Caki2 (cell line): Measurements from ENCODE around the gene C6orf15. TPM values are rescaled to one million over a fixed set of nuclear protein-coding genes. Genes with fewer than 3 reads are reported as not detected.
"Not testable (repeated sequence)": the region's sequence is repeated elsewhere in the genome, so short reads cannot be mapped to it uniquely, and the experiment has no call there.

Experiments used
- DNase-seq: peaks from one replicate; pipeline ENCODE4 v3.0.0-alpha.2; 2015; ENCODE audit warnings: low read depth
- in situ Hi-C: cut with HindIII; loops from 2 replicates; pipeline ENCODE4 v1.10.0; 2016; ENCODE audit warnings: low sequenced_read_pairs, low pct_unique_long_range_greater_than_20kb, mixed read lengths
- total RNA-seq: library from RNA; depleted of rRNA; stranded (reverse); fragments of >200 nt; shearing (Covaris generic); gene quantifications from 2 replicates; pipeline ENCODE4 v1.2.3, GENCODE V29; 2014; ENCODE audit warnings: low replicate concordance; rRNA removed

Gene C6orf15
- total RNA-seq, 1 experiment from 2014 or later: not detected

- in situ Hi-C loops: no loop called here
Measured at GRCh38 chr6:31086788-31087440, 25.5 kb downstream of the C6orf15 start.

GRCh38 chr6:31083742-31084354, 28.5 kb downstream of the C6orf15 start:
- no peak for DNase-seq
- in situ Hi-C loops: no loop called here

More at GRCh38 chr6:31086788-31087440, 25.5 kb downstream of the C6orf15 start:
- no peak for DNase-seq

- in situ Hi-C loops: no loop called here
Measured at GRCh38 chr6:31081872-31082271, 30.5 kb downstream of the C6orf15 start.

GRCh38 chr6:31079656-31080261, 32.6 kb downstream of the C6orf15 start:
- in situ Hi-C loops: no loop called here
- peak; percentile 65 for DNase-seq

More at GRCh38 chr6:31081872-31082271, 30.5 kb downstream of the C6orf15 start:
- DNase-seq: no peak

GRCh38 chr6:31076611-31077010, 35.8 kb downstream of the C6orf15 start:
- no peak for DNase-seq
- in situ Hi-C loops: no loop called here

- no peak for DNase-seq
Measured at GRCh38 chr6:31075528-31075927, 36.8 kb downstream of the C6orf15 start.

GRCh38 chr6:31074401-31074800, 38.0 kb downstream of the C6orf15 start:
- in situ Hi-C loops: no loop called here
- DNase-seq: no peak

More at GRCh38 chr6:31075528-31075927, 36.8 kb downstream of the C6orf15 start:
- in situ Hi-C loops: no loop called here

GRCh38 chr6:31070711-31071197, 41.6 kb downstream of the C6orf15 start:
- in situ Hi-C loops: no loop called here
- DNase-seq: peak; percentile 61

GRCh38 chr6:31068669-31069340, 43.6 kb downstream of the C6orf15 start:
- in situ Hi-C loops: no loop called here
- DNase-seq: peak; percentile 82

- DNase-seq, in situ Hi-C loops: not testable (repeated sequence)
Measured at GRCh38 chr6:31067891-31068668, 44.3 kb downstream of the C6orf15 start.

- DNase-seq, in situ Hi-C loops: not testable (repeated sequence)
Measured at GRCh38 chr6:31067028-31067427, 45.3 kb downstream of the C6orf15 start.

- in situ Hi-C loops: no loop called here
Measured at GRCh38 chr6:31065556-31065955, 46.8 kb downstream of the C6orf15 start.

GRCh38 chr6:31063906-31064435, 48.4 kb downstream of the C6orf15 start:
- no peak for DNase-seq
- in situ Hi-C loops: no loop called here

More at GRCh38 chr6:31065556-31065955, 46.8 kb downstream of the C6orf15 start:
- no peak for DNase-seq

Other genes starting within 250 kb of the C6orf15 start
- gene DDR1, start 228.1 kb downstream of the C6orf15 start, total RNA-seq: 182 and 197 TPM in 2 replicates
- gene GTF2H4, start 204.4 kb downstream of the C6orf15 start, total RNA-seq: 49.7 and 58.5 TPM in 2 replicates
- gene VARS2, start 198.3 kb downstream of the C6orf15 start, total RNA-seq: 29.5 and 43.7 TPM in 2 replicates
- not detected in 2 replicates for gene SFTA2, start 180.4 kb downstream of the C6orf15 start, total RNA-seq
- 0.24 TPM in 1 of 2 replicates, not detected in the other for gene MUCL3, start 171.6 kb downstream of the C6orf15 start, total RNA-seq
- gene MUC21, start 128.9 kb downstream of the C6orf15 start, total RNA-seq: not detected in 2 replicates
- not detected in 2 replicates for gene MUC22, start 102.1 kb downstream of the C6orf15 start, total RNA-seq
- gene PSORS1C1, start 2.2 kb upstream of the C6orf15 start, total RNA-seq: 0.20 and 1.8 TPM in 2 replicates
- gene CDSN, start 7.9 kb upstream of the C6orf15 start, total RNA-seq: not detected in 2 replicates
- not detected in 2 replicates for gene PSORS1C2, start 26.5 kb upstream of the C6orf15 start, total RNA-seq
- gene CCHCR1, start 45.2 kb upstream of the C6orf15 start, total RNA-seq: 130 and 142 TPM in 2 replicates
- gene TCF19, start 46.0 kb upstream of the C6orf15 start, total RNA-seq: 34.9 and 37.6 TPM in 2 replicates
- 0.09 and 26.0 TPM in 2 replicates for gene POU5F1, start 58.1 kb upstream of the C6orf15 start, total RNA-seq
- gene HLA-C, start 159.5 kb upstream of the C6orf15 start, total RNA-seq: 934 and 946 TPM in 2 replicates
- gene HLA-B, start 244.6 kb upstream of the C6orf15 start, total RNA-seq: 379 and 544 TPM in 2 replicates